H1 (cell line): ENCODE measurements around the gene PCNP. TPM values are rescaled to one million over a fixed set of nuclear protein-coding genes. Genes with fewer than 3 reads are reported as not detected.

Source experiments
- ATF2 ChIP-seq: IDR thresholded peaks from 2 replicates; pipeline ENCODE4 v1.6.1; 2012; ENCODE audit warnings: low read length, inconsistent platforms
- GTF2F1 ChIP-seq: IDR thresholded peaks from 2 replicates; pipeline ENCODE4 v1.6.1; 2012; ENCODE audit warnings: low read depth, low read length, improper control_type of control experiment, borderline replicate concordance
- JUN ChIP-seq: IDR thresholded peaks from 2 replicates; pipeline ENCODE4 v1.6.1; 2011; ENCODE audit warnings: low read depth, mild to moderate bottlenecking, improper control_type of control experiment, low read length
- KDM1A ChIP-seq: fragments of 200-600, 300-600 bp; sonication (generic); IDR thresholded peaks from 2 replicates; pipeline ENCODE4 v1.7.1; 2016; ENCODE audit warnings: mild to moderate bottlenecking, low read length, borderline replicate concordance
- POLR2AphosphoS5 ChIP-seq: IDR thresholded peaks from 2 replicates; pipeline ENCODE4 v1.6.1; 2011; ENCODE audit warnings: low read depth, low read length
- polyA plus RNA-seq, 7 experiments: library from polyadenylated mRNA; depleted of rRNA in 3 of 7; stranded (reverse) in 5 of 7; unstranded in 2 of 7; fragments of >200 nt in 5 of 7; fragments of 200-250 nt in 2 of 7; gene quantifications; 1 replicate in 5 of 7; 2 replicates in 1 of 7; 4 replicates in 1 of 7; pipeline versions ENCODE4 v1.2.1 to v1.2.3, GENCODE V29; 2011 to 2013; ENCODE audit warnings: missing spikeins in 2 of 7, mixed read lengths in 2 of 7
- total RNA-seq: library from RNA; stranded (reverse); fragmentation: NEBNext Ultra II Directional; extraction: Animal tissue kit (Norgen Biotek cat#: 25700); gene quantifications from 2 replicates; pipeline ENCODE4 v1.2.1, GENCODE V29; 2021

The PCNP gene
- total and polyA plus RNA-seq, 2 of the 8 experiments (the other 6 are each of a cell fraction or from before 2014, with no cell fraction given): 29.1 to 192 TPM

- no peak for TF ChIP-seq GTF2F1
- no peak for TF ChIP-seq JUN
- no peak for TF ChIP-seq ATF2
- TF ChIP-seq POLR2AphosphoS5: no peak
- no peak for TF ChIP-seq KDM1A
Observed at GRCh38 chr3:101633186-101633585, 59.2 kb downstream of the PCNP start (continued).
